ENCODE measurements around the gene LLGL1.

GRCh38 chr17:18181358-18181757 is 44.1 kb upstream of the LLGL1 start:
- no peak for TF ChIP-seq POLR2A (IDR thresholded peaks at IDR 0.05)
- TF ChIP-seq CTCF (IDR thresholded peaks at IDR 0.05), result no peak
